Upper lobe of right lung (tissue), 1 donor: ENCODE measurements around the gene PMP22. TPM values are rescaled to one million over a fixed set of nuclear protein-coding genes. Genes with fewer than 3 reads are reported as not detected.

Experiments used
- ATAC-seq: fragments of 200-7000 bp; cut with Tn5 transposase; one replicate; pipeline ENCODE4 v1.9.1; 2020; ENCODE audit warnings: mild to moderate bottlenecking, moderate library complexity
- DNase-seq: peaks from one replicate; pipeline ENCODE4 v3.0.0-alpha.2; 2020
- H3K27ac ChIP-seq: fragments of 200-600 bp; one replicate; pipeline ENCODE4 v1.8.0; 2022
- H3K27me3 ChIP-seq: fragments of 200-600 bp; one replicate; pipeline ENCODE4 v1.8.0; 2022; ENCODE audit warnings: mild to moderate bottlenecking
- H3K36me3 ChIP-seq: fragments of 200-600 bp; one replicate; pipeline ENCODE4 v1.8.0; 2022
- H3K4me1 ChIP-seq: fragments of 200-600 bp; one replicate; pipeline ENCODE4 v1.8.0; 2022
- H3K4me3 ChIP-seq: fragments of 200-600 bp; one replicate; pipeline ENCODE4 v1.8.0; 2022; ENCODE audit warnings: mild to moderate bottlenecking
- H3K9me3 ChIP-seq: fragments of 200-600 bp; one replicate; pipeline ENCODE4 v1.8.0; 2022
- CTCF ChIP-seq: fragments of 200-600 bp; IDR thresholded peaks from one replicate; pipeline ENCODE4 v1.8.0; 2022; ENCODE audit warnings: antibody characterized with exemption
- intact Hi-C: fragments of 100-400 bp; cut with DNase I; formaldehyde crosslinking; loops from one replicate; pipeline ENCODE4 v1.11.0; 2022
- microRNA-seq: library from miRNA; unstranded; fragments of <30 nt; microRNA quantifications from one replicate; pipeline ENCODE4 v1.2.0, GENCODE V29; 2020; ENCODE audit warnings: borderline microRNAs expressed
- total RNA-seq: library from RNA; stranded (reverse); fragmentation: NEBNext Ultra II Directional; extraction: Animal tissue kit (Norgen Biotek cat#: 25700); gene quantifications from one replicate; pipeline ENCODE4 v1.2.1, GENCODE V29; 2021
- donor health status: DM: no; HTN: yes; CAD: no; lungs with severe emphysema.

PMP22 gene
- total RNA-seq, 1 donor from 2014 or later, result 157 TPM

GRCh38 chr17:15180121-15180561 is 85.0 kb downstream of the PMP22 start:
- Histone ChIP-seq H3K27me3 (no peaks in the 10 kb centered on the region), H3K27ac (no peak overlapping the region), H3K4me1 (peaks cover 1% of the 10 kb centered on the region), H3K4me3 (no peak overlapping the region), H3K9me3 (no peaks in the 10 kb centered on the region), H3K36me3 (no peaks in the 10 kb centered on the region)
- no peak for ATAC-seq
- no peak for DNase-seq
- intact Hi-C loops, result no loop called here
- TF ChIP-seq CTCF, result no peak

Small RNA genes within 50 kb of the gene (microRNA-seq; reads per million reads assigned to microRNA genes)
- 0.66 reads per million for gene MIR4731

Other genes with a start within 250 kb of the PMP22 start
- gene TEKT3, start 76.3 kb upstream of the PMP22 start, total RNA-seq, result not detected
- gene CDRT4, start 202.3 kb upstream of the PMP22 start, total RNA-seq, result 9.0 TPM